Measurements from ENCODE around the gene FXYD3. TPM values are rescaled to one million over a fixed set of nuclear protein-coding genes. Genes with fewer than 3 reads are reported as not detected.

FXYD3 gene
- polyA plus RNA-seq, 1 donor from 2014 or later = not detected

- peak overlapping the region in 3 of 4 donors; percentile 2 to 58 (median 21) for H3K4me3 Mint-ChIP-seq
- H3K27me3 Mint-ChIP-seq = no peaks in the 10 kb centered on the region
- peaks cover 10 to 34% (median 15%) of the 10 kb centered on the region in 3 donors for H3K4me1 Mint-ChIP-seq
- H3K36me3 Mint-ChIP-seq = peaks cover 6% of the 10 kb centered on the region
- peak overlapping the region in 2 of 3 donors; percentile 80 to 94 for H3K27ac Mint-ChIP-seq
- no peaks in the 10 kb centered on the region for H3K9me3 Mint-ChIP-seq
Measured at GRCh38 chr19:35171730-35172129, 56.1 kb downstream of the FXYD3 start.

Other genes with a start within 250 kb of the FXYD3 start
- 1.6 TPM for gene ZNF30, start 188.9 kb upstream of the FXYD3 start, polyA plus RNA-seq
- 8.9 TPM for gene ZNF792, start 151.6 kb upstream of the FXYD3 start, polyA plus RNA-seq
- gene GRAMD1A, start 115.5 kb upstream of the FXYD3 start, polyA plus RNA-seq = 18.1 TPM
- not detected for gene SCN1B, start 85.4 kb upstream of the FXYD3 start, polyA plus RNA-seq
- not detected for gene HPN, start 74.1 kb upstream of the FXYD3 start, polyA plus RNA-seq
- gene LGI4, start 19.2 kb downstream of the FXYD3 start, polyA plus RNA-seq = not detected
- gene FXYD1, start 23.0 kb downstream of the FXYD3 start, polyA plus RNA-seq = 7.1 TPM
- 4.2 TPM for gene FXYD7, start 27.4 kb downstream of the FXYD3 start, polyA plus RNA-seq
- gene FXYD5, start 38.9 kb downstream of the FXYD3 start, polyA plus RNA-seq = 417 TPM
- gene FAM187B, start 112.9 kb downstream of the FXYD3 start, polyA plus RNA-seq = not detected
- gene LSR, start 133.2 kb downstream of the FXYD3 start, polyA plus RNA-seq = 49.1 TPM
- 11.5 TPM for gene USF2, start 153.1 kb downstream of the FXYD3 start, polyA plus RNA-seq
- not detected for gene HAMP, start 166.7 kb downstream of the FXYD3 start, polyA plus RNA-seq
- 0.25 TPM for gene MAG, start 176.3 kb downstream of the FXYD3 start, polyA plus RNA-seq
- 494 TPM for gene CD22, start 213.4 kb downstream of the FXYD3 start, polyA plus RNA-seq
- gene FFAR1, start 232.1 kb downstream of the FXYD3 start, polyA plus RNA-seq = 0.24 TPM
- gene FFAR3, start 242.6 kb downstream of the FXYD3 start, polyA plus RNA-seq = not detected